ENCODE results near the gene GTPBP3.
A peak's percentile ranks its signal among the peaks of the same experiment; 100 is the strongest.

The GTPBP3 gene

GRCh38 chr19:17340871-17341357, 3.6 kb downstream of the GTPBP3 start:
- H3K4me3 ChIP-seq (ENCODE audit: low read depth, low read length): no peak overlapping the region
- TF ChIP-seq CTCF (conservative IDR thresholded peaks at IDR 0.05; ENCODE audit: low read depth, low read length): no peak
- no peak for DNase-seq (ENCODE audit: low read depth)

- TF ChIP-seq CTCF (conservative IDR thresholded peaks at IDR 0.05; ENCODE audit: low read depth, low read length): no peak
- no peak overlapping the region for H3K4me3 ChIP-seq (ENCODE audit: low read depth, low read length)
- DNase-seq (ENCODE audit: low read depth): no peak
Observed at GRCh38 chr19:17341386-17341785, 4.0 kb downstream of the GTPBP3 start.

GRCh38 chr19:17341845-17342244, 4.5 kb downstream of the GTPBP3 start:
- TF ChIP-seq CTCF (conservative IDR thresholded peaks at IDR 0.05; ENCODE audit: low read depth, low read length): no peak
- no peak for DNase-seq (ENCODE audit: low read depth)

GRCh38 chr19:17346109-17346671, 8.8 kb downstream of the GTPBP3 start:
- DNase-seq (ENCODE audit: low read depth): peak; percentile 68
- H3K4me3 ChIP-seq (ENCODE audit: low read depth, low read length): no peak overlapping the region

More at GRCh38 chr19:17341845-17342244, 4.5 kb downstream of the GTPBP3 start:
- no peak overlapping the region for H3K4me3 ChIP-seq (ENCODE audit: low read depth, low read length)

GRCh38 chr19:17347361-17347760, 10.0 kb downstream of the GTPBP3 start:
- H3K4me3 ChIP-seq (ENCODE audit: low read depth, low read length): no peak overlapping the region
- DNase-seq (ENCODE audit: low read depth): peak; percentile 24

More at GRCh38 chr19:17346109-17346671, 8.8 kb downstream of the GTPBP3 start:
- TF ChIP-seq CTCF (conservative IDR thresholded peaks at IDR 0.05; ENCODE audit: low read depth, low read length): peak; percentile 88

GRCh38 chr19:17347877-17348276, 10.5 kb downstream of the GTPBP3 start:
- H3K4me3 ChIP-seq (ENCODE audit: low read depth, low read length): no peak overlapping the region
- no peak for TF ChIP-seq CTCF (conservative IDR thresholded peaks at IDR 0.05; ENCODE audit: low read depth, low read length)
- no peak for DNase-seq (ENCODE audit: low read depth)

More at GRCh38 chr19:17347361-17347760, 10.0 kb downstream of the GTPBP3 start:
- no peak for TF ChIP-seq CTCF (conservative IDR thresholded peaks at IDR 0.05; ENCODE audit: low read depth, low read length)

GRCh38 chr19:17348700-17349099, 11.3 kb downstream of the GTPBP3 start:
- peak overlapping the region; percentile 48 for H3K4me3 ChIP-seq (ENCODE audit: low read depth, low read length)
- DNase-seq (ENCODE audit: low read depth): peak; percentile 49
- TF ChIP-seq CTCF (conservative IDR thresholded peaks at IDR 0.05; ENCODE audit: low read depth, low read length): no peak
